Measurements from ENCODE around the gene ATP13A3.

Gene ATP13A3

DNA sequence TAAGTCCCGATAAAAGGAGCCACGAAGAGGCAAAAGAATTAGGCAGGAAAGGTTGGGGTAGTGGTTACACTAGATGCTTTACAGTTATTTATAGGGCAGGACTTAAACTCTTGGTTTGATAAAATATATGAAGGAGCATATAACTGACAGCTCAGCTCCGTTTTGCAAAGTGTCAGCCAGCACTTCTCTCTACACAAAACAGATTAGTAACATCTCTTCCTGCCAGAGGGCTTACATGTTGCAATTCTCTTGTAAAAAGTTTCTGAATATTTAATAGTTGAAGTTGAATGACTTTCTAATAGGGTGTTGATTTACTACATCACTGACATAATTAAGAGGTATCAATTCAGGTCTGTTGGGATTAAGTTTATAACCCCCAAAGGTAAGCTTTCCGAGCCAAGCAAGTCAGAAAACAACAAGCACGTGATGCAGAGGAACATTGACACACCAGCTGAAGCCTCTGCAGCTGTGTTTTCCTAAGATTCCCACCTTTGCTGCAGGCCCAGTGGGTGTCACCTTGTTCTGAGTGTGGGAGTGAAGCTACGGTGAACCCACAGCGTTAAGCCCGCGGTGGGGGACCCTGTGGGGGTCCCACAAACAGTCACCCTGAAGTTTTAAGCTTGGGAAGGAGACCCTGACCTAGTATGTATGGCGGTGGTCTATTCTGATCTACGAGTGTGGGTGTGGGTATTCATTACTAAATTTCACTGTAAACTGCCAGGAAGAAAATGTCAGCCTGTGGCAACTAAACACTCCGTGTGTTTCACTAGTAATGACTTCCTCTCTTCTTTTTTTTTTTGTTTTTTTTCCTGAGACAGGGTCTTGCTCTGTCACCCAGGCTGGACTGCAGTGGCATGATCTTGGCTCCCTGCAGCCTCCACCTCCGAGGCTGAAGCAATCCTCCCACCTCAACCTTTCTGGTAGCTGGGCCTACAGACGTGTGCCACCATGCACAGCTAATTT, 22.0 kb upstream of the ATP13A3 start:
- peak in 1 of 2 donors; percentile 59 for DNase-seq (ENCODE audit: low read depth in 2 of 2)
- no peak overlapping the region for H3K4me3 ChIP-seq (replicated peaks in 1 of 2; ENCODE audit: low read depth in 2 of 2, low read length in 2 of 2)
- TF ChIP-seq, protein P1, sequence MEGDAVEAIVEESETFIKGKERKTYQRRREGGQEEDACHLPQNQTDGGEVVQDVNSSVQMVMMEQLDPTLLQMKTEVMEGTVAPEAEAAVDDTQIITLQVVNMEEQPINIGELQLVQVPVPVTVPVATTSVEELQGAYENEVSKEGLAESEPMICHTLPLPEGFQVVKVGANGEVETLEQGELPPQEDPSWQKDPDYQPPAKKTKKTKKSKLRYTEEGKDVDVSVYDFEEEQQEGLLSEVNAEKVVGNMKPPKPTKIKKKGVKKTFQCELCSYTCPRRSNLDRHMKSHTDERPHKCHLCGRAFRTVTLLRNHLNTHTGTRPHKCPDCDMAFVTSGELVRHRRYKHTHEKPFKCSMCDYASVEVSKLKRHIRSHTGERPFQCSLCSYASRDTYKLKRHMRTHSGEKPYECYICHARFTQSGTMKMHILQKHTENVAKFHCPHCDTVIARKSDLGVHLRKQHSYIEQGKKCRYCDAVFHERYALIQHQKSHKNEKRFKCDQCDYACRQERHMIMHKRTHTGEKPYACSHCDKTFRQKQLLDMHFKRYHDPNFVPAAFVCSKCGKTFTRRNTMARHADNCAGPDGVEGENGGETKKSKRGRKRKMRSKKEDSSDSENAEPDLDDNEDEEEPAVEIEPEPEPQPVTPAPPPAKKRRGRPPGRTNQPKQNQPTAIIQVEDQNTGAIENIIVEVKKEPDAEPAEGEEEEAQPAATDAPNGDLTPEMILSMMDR (IDR thresholded peaks at IDR 0.05; ENCODE audit: low read depth, low read length) = no peak

DNA sequence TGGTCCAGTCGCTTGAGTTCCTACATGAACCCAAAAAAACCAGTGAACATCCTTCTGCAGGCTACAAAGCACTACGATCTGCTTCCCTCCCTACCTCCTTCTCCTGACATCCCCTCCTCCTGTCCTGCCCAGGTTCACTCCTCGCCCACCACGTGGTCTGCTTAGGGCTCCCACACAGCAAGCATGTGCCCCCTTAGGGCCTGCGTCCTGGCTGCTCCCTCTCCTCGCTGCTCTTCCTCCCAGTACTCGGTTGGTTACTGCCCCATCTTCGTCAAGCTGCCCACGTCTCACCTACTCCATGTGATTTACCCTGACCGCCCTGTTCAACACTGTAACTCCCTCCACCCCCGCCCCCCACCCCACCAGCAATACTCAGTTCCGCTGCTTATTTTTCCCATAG, 20.8 kb upstream of the ATP13A3 start:
- TF ChIP-seq, protein P1 (IDR thresholded peaks at IDR 0.05; ENCODE audit: low read depth, low read length) = no peak
- H3K4me3 ChIP-seq (replicated peaks in 1 of 2; ENCODE audit: low read depth in 2 of 2, low read length in 2 of 2) = no peak overlapping the region
- DNase-seq (ENCODE audit: low read depth in 2 of 2) = no peak

DNA sequence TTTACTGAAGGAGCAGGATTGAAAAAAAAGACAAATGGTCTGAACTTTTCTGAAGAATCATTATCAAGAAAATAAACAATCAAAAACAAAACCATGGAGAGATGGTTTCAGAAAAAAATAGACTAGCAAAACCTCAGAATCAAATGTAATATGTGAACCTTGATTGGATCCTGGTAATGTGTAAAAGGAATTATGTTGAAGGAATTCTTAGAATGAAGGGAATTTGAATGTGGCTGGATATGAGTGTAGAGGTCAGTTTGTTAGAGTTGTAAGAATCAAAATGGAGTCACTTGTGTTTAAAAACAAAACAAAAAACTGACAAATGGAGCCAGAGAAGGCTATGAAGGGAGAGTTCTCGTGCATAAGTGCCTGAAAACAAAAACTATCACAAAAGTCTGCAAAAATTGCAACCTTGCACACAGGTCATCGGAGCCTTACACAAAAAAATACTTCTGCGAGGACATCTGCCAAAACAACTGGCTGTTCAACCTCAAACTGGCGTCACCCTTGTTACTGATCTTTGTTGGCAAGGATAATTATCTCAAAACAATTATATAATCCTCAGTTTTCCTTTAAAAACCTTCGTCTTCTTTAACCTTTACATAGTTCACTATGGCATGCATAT, 19.1 kb upstream of the ATP13A3 start:
- H3K4me3 ChIP-seq (replicated peaks in 1 of 2; ENCODE audit: low read depth in 2 of 2, low read length in 2 of 2) = no peak overlapping the region
- TF ChIP-seq, protein P1 (IDR thresholded peaks at IDR 0.05; ENCODE audit: low read depth, low read length) = no peak
- DNase-seq (ENCODE audit: low read depth in 2 of 2) = no peak

DNA sequence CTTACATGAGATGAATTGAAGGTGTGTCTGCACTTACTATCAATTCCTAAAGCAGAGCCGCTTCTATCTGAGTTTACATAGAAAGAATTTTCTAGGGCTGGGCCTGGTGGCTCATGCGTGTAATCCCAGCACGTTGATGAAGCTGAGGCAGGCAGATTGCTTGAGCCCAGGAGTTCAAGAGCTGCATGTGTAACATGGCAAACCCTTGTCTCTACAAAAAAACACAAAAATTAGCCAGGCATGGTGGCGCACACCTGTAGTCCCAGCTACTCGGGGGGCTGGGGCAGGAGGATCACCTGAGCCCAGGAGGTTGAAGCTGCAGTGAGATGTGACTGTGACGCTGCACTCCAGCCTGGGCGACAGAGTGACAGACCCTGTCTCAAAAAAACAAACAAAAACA, 18.1 kb upstream of the ATP13A3 start:
- H3K4me3 ChIP-seq (replicated peaks in 1 of 2; ENCODE audit: low read depth in 2 of 2, low read length in 2 of 2) = no peak overlapping the region
- TF ChIP-seq, protein P1 (IDR thresholded peaks at IDR 0.05; ENCODE audit: low read depth, low read length) = no peak
- no peak for DNase-seq (ENCODE audit: low read depth in 2 of 2)

DNA sequence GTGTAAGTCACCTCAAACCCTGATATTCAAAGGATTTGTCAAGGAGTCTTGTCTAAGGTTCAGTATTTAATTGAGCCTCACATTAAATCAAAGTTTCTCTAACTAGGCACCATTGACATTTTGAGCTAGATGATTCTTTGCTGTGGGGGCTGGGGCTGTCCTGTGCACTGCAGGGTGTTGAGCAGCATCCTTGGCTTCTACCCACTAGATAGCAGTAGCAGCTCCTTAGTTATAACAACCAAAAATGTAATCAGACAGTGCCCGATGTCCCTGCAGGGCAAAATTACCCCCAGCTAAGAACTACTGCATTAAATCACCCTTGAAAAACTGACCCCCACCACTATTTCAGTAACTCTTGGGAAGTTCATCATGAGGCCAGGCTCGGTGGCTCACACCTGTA, 17.3 kb upstream of the ATP13A3 start:
- no peak overlapping the region for H3K4me3 ChIP-seq (replicated peaks in 1 of 2; ENCODE audit: low read depth in 2 of 2, low read length in 2 of 2)
- TF ChIP-seq, protein P1 (IDR thresholded peaks at IDR 0.05; ENCODE audit: low read depth, low read length) = no peak
- DNase-seq (ENCODE audit: low read depth in 2 of 2) = no peak

DNA sequence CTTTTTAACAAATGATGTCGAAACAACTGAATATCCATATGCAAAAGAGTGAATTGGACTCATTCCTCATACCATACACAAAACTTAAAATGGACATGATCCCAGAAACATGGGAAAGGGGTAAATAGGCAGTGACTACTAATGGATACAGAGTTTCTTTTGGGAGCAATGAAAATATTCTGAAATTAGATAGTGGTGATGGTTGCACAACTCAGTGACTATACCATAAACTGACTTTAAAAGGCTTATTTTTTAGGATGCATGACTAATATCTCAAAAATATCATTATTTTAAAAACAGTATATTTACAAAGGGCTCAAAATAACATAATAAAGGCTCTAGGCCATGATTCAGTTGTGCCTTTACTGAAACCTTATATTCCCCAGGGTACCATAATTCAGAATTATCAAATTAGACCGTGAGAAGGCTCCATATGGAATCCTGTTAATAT, 16.3 kb upstream of the ATP13A3 start:
- TF ChIP-seq, protein P1 (IDR thresholded peaks at IDR 0.05; ENCODE audit: low read depth, low read length) = no peak
- H3K4me3 ChIP-seq (replicated peaks in 1 of 2; ENCODE audit: low read depth in 2 of 2, low read length in 2 of 2) = no peak overlapping the region
- peak; percentile 44 to 67 for DNase-seq (ENCODE audit: low read depth in 2 of 2)
